Left kidney (tissue), 2 donors: ENCODE data around the gene SMAD1. TPM values are rescaled to one million over a fixed set of nuclear protein-coding genes. Genes with fewer than 3 reads are reported as not detected.

Experiments used
- DNase-seq: peaks from one replicate; pipeline ENCODE4 v3.0.0-alpha.2; 2013
- polyA plus RNA-seq: library from polyadenylated mRNA; unstranded; fragments of 120-200 nt; gene quantifications from one replicate; pipeline ENCODE4 v1.2.1, GENCODE V29; 2013; ENCODE audit not compliant: insufficient read length

The SMAD1 gene
- polyA plus RNA-seq, 1 donor: 74.7 TPM

GRCh38 chr4:145487631-145488030, 6.0 kb downstream of the SMAD1 start:
- DNase-seq: no peak

DNA sequence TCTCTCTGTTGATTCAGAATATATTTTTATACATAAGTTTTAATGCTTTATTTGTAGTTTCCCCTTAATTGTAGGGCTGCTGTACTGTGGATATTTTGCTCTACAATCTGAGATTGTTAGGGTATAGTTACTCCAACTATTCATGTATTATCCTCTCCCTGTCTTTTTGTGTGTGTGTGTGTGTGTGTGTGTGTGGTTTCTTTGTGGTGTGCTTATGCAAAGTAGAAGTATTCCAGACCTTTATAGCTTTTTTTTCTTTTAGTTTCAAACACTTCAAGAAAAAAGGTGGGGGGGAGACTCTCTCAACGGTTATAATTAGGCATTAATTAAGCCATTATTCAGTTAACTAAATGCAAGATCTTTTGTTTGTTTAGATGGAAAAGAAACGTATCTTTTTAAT, 6.7 kb downstream of the SMAD1 start:
- DNase-seq: no peak

DNA sequence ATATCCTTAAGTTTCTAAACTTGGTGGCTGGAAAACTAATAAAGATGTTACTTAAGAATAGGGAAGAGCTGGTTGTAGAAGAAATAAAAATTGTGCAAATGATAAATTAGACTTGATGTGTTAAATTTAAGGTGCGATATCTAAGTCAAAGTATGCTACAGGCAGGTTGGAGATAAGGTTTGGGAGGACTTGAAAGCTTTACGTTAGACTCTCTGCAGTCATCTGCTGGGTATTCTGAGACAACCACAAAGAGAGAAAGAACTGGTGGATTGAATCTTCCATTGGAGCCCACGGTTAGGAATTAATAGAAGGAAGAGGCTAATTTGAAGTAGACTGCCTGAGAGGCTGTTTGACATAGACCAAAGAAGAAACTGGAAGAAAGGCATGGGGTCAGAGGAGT, 7.9 kb downstream of the SMAD1 start:
- DNase-seq: no peak

GRCh38 chr4:145490361-145490760, 8.7 kb downstream of the SMAD1 start:
- DNase-seq: no peak

DNA sequence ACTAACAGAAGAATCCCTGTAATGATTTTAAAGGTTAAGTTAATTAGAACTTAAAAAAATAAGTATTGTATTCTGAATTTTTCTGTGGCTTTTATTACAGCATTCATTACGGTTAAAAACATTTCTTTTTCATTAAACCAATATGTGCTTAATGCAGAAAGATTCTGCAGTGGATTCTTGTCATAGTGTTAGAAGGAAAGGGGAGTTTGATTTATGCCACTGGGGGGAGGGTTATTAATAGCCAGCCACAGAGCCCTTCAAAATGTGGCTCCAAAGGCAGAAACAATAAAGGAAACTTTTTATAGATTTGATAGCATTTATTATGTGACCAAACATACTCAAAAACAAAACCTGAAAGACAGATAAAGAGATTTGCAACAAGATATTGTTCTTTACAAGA, 9.1 kb downstream of the SMAD1 start:
- no peak for DNase-seq

DNA sequence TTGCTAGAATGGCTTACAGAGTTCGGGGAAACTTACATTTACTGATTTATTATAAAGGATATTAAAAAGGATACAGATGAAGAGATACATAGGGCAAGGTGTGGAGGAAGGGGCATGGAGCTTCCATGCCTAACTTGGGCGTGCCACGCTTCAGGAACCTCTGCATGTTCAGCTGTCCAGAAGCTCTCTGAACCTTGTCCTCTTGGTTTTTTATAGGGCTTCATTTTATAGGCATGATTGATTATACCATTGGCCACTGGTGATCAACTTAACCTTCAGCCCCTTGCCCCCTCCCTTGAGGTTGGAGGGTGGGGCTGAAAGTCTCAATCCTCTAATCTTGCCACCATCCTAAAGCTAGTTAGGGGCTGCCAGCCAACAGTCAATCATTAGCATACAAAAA, 10.7 kb downstream of the SMAD1 start:
- no peak for DNase-seq

DNA sequence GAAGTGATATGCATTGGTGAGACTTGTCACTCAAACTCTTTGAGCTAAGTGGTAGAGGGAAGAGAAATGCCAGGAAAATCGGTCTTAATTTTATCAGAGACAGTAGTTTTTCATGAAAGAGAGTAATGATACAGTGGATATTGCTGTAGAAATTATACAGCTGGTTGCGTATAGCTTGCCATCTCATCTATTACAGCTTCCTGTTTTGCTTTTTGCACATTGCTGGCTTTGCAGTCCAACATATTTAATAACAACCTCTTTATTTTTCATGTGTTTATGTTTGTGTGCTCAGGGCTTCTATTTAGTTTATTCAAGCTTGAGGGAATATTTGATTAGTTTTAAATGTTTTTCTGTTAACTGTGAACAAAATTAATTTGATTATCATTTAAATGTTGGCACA, 11.5 kb downstream of the SMAD1 start:
- no peak for DNase-seq

DNA sequence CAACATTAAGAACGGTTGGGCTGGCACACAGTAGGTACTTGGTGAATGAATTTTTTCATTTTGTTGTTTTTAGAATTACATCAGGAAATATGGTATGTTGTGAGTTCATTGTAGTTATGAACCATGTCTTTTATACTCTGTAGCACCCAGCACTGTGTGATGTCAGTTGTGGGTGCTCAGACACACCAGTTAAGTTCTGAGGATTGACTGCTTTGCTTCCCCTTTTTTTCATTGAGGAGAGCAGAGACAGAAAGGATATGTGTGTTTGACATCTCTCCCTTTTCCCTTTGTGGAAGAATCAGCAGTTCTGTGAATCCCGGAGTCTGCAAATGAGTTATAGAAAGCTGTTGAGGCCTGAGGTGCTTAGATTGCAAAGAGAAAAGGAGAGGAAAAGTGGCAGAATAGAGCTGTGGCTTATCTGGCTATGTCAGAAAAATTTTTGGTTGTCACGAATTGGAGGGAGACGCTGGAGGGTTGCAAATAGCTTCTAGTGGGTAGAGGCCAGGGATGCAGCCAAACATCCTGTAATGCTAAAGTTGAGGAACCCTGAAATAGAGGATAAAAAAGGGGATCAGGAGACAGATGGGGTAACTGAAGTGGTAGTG, 13.1 kb downstream of the SMAD1 start:
- DNase-seq: no peak

DNA sequence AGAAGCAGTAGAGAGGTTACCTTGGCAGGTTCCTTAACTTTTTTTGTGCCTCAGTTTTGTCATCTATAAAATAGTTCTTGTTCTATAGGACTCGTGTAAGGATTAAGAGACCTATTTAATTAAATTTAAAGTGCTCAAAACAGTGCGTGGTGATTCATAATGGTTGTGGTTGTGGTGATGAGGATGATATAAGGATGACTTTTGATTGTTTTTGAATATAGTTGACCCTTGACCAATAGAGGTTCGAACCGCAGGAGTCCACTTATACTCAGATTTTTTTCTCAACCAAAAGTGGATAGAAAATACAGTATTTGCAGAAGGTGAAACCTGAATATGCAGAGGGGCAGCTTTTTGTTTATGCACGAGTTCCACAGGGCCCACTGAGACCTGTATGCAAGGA, 14.6 kb downstream of the SMAD1 start:
- no peak for DNase-seq

- DNase-seq: no peak
Observed at GRCh38 chr4:145497199-145498149, 15.8 kb downstream of the SMAD1 start.

DNA sequence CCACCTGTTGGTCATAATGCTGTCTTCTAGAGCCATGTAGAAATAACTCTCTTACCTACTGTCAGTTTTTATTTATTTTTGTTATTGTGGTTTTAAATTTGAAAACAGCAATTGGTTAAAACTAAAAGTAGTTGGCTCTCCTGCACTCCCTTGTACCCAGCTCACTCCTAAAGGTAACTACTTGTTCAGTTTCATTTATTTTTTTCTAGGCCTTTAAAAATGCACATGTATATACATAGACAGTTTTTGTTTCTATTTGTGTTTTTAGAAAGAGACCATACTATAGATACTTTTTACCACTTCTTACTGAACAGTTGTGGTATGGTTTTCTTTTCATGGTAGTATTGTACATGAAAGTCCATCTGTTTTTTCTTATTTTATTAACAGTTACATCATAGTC, 16.8 kb downstream of the SMAD1 start:
- DNase-seq: no peak

DNA sequence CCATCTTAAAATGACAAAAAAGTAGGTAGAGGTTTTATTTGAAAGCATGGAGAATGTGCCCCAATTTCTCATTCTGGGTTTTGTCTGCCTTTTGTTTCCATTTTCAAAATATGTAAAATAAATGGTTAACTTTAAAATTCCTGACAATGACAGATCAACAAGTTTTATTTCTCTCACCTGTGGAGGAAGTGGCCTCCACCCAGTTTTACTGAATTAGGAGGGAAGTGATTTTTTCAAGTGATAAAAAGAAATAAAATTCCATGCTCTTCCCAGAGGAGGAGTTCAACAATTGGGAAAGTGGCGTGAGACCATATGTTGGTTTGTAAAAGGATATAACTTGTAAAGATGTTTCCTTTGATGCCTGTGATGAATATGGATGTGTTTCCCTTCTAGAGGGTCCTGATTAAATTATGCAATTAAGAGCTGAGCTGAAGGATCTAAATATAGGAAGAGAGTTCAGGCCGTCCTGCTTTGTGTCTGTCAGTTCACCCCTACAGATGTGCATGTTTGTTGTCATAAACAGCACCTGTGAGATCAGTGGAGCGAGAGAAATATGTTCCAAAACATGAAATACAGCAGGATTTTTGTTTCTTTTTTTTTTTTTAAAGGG, 19.5 kb downstream of the SMAD1 start:
- no peak for DNase-seq

- no peak for DNase-seq
Observed at GRCh38 chr4:145502809-145503208, 21.2 kb downstream of the SMAD1 start.

DNA sequence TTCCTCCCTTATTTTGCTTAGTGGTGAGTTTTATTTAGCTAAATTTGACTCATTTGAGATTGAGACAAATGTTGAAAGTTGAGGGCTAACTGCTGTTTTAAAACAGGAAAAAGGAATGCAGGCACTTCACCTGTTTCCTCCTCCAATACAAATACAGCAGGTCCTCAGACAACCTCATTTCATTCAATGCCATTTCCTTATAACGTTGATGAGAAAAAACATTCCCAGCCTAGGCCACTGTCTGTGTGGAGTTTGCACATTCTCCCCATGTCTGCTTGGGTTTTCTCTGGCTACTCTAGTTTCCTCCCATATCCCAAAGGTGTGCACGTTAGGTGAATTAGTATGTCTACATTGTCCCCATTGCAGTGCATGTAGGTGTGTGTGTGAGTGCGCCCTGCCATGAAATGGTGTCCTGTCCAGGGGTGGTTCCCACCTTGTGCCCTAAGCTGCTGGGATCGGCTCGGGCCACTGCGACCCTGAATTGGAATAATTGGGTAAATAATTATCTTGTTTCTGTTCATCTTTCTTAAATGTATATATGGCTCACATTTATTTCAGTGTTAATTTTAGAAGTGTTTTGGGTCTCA, 21.9 kb downstream of the SMAD1 start:
- no peak for DNase-seq

- DNase-seq: no peak
Observed at GRCh38 chr4:145505995-145506394, 24.3 kb downstream of the SMAD1 start.

DNA sequence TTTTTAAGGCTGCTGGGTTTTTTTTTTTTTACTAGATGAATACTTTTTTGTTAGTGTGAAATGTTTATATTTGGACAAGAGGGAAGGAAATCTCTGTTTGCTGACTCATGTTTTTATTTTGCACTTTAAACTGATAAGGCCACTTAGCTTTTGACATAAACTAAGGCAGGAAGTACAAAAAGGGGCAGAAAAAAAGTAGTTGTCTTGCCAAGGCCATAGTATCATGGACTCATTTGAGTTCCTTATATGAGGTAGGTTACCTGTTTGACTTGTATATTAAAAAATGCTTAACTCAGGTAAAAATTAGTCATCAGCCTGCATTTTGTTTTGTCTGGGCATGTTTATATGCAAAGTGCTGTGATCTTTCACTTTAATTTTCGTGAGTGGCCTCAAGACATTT, 26.0 kb downstream of the SMAD1 start:
- no peak for DNase-seq

GRCh38 chr4:145511913-145512522, 30.4 kb downstream of the SMAD1 start:
- DNase-seq: no peak

DNA sequence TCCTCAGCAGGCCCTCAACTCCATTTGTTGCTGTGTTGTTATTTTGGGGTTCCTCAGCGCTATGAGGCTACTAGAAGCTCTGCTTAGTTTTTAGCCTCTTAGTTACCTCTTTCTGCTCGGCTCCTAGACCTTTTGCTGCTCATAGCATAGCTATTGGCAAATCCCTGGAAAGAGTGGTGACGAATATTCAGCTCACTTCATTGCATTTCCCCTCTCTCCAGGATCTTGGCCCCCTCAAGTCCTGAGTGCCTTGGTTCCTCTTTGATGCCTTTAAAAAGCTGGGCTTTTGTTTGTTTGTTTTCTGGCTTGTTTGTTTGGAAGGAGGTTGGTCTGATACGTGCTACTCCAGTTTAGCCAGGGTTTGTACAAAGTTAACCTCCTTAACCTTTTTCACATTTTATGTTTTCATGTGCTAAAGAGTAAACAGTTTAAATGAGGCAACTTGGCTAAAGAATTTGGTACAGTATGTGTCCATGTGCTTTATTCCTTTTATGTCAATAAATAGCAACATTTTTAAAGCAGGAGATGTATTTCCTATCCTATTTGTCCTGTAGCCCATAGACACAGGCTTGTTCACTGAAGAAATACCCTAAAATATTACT, 31.5 kb downstream of the SMAD1 start:
- no peak for DNase-seq

DNA sequence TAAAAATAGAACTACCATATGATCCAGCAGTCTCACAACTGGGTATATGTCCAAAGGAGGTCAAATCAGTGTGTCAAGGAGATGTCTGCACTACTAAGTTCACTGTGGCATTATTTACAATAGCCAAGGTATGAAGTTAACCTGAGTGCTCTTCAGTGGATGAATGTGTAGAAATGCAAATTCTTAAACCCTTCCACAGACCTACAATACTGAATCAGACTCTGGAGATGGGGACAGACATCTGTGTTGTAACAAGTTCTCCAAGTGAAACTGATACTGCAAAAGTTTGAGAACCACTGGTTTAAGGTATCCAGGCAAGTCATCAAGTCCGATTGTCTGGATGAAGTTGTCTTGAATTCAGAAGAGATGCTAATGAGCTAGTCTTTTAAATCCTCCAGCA, 38.5 kb downstream of the SMAD1 start:
- no peak for DNase-seq

DNA sequence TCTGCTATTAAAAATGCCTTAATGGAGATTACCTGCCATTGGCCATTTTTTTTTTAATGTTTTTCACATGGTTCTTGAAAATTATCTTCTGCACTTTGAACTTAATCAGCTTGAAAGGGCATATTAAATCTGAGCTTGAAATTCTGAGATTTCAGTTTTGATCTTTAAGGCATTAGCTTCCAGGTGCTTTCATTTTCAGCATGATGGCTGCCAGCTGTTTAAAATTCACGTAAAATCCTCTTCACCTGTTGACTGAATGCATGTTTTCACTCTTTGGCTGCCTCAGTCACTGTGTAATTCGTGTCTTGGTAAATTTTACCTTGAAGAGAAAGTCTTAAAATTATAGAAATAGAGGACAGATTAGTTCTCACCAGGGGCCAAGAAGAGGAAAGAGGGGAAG, 39.6 kb downstream of the SMAD1 start:
- DNase-seq: no peak

DNA sequence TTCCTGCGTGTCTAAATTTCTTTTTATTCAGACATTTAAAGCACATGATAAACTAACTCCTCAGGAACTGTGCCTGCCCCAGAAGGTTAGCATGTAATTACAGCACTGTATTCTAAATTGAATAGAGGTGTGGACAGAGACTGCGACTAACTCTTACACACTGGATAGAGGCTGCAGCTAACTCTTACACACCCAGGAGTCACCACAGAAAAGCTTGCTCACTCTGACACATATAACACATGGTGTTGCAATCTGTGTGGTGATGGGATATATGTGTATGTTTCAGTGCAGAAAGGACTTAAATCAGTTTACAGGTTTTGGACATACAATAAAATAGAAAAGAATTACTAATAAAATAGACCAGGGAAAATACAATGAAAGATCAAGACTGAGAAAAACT, 41.5 kb downstream of the SMAD1 start:
- DNase-seq: no peak

GRCh38 chr4:145524552-145524951, 42.9 kb downstream of the SMAD1 start:
- no peak for DNase-seq
